ENCODE results near the gene OBSL1. TPM values are rescaled to one million over a fixed set of nuclear protein-coding genes. Genes with fewer than 3 reads are reported as not detected.

Gene OBSL1
- total and polyA plus RNA-seq, 10 of the 15 experiments (the other 5 are each of a cell fraction or from before 2014, with no cell fraction given) = 0.14 to 0.77 TPM; not detected in 8

DNA sequence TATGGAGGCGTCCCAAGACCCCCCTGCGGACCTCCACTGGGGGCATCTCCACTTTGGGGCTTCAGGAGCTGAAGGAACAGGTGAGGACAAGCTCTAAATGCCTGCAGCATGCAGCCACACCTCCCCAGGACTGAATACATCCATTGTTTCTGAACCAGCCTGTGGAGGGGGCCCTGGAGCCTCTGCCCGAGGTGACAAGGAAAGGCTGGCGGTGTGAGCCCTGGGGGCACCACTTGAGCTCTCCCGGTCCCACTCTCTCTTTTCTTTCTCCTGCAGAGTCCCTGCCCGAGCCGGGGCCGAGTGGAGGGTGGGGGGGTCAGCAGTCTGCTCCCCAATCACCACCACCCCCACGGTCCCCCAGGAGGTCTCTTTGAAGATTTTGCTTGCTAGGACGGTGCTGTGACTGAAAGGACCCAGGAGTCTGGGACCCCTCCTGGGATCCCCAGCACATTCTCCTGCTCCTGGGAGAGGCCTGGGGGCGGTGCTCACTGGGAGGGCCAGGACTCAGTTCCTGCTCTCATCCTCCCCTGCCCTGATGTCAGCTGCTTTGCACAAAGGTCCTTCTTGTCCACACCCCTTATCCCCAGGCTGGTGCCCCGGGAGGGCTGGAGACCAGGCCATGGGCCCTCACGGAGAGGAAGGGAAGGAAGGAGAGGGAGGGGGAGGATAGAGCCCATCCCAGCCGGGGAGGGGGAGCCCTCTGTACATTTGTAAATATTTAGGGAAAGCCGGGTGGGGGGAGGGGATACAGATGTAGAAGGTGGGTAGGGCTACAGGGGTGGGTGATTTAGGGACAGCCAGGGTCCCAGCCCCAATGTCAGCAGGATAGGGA, 33.5 kb downstream of the OBSL1 start:
- H4K20me1 ChIP-seq (ENCODE audit: control insufficient read depth, insufficient read depth) = no peaks in the 10 kb centered on the region
- BruUV-seq (replicated peaks) = no TSS peak
- no peak overlapping the region for H3K27ac ChIP-seq (ENCODE audit: control insufficient read depth, insufficient read depth)
- no peaks in the 10 kb centered on the region; a peak in 1 of 4 replicates for H3K36me3 ChIP-seq (ENCODE audit: control insufficient read depth in 2 of 2, insufficient read depth in 2 of 2, low read length in 1 of 2)
- no peak for FAIRE-seq
- H3K9ac ChIP-seq (ENCODE audit: control insufficient read depth, insufficient read depth, low read length) = no peak overlapping the region
- ChIA-PET CTCF (interaction anchor here (0.6 to 4.6 kb wide), 4 partner anchors 8 to 153 kb away, joined by 3 to 63 read pairs (median 4); a partner anchor contains a TSS), SMC1A (ENCODE audit: uncharacterized antibody, unreplicated experiment) (no interaction called here), RAD21 (ENCODE audit: unreplicated experiment) (no interaction called here), POLR2A (interaction anchor here (1.0 kb wide), 1 partner anchor 59 kb away, joined by 3 read pairs; the partner anchor contains the start of gene STK11IP)
- in situ Hi-C loops (cut with MboI) (no loop called here), intact Hi-C loops (cut with micrococcal nuclease; ENCODE audit: unreplicated experiment) (no loop called here)
- no peak overlapping the region for H2AFZ ChIP-seq (ENCODE audit: control insufficient read depth, low read depth, low read length)
- H3K4me2 ChIP-seq (ENCODE audit: control insufficient read depth, insufficient read depth) = no peak overlapping the region
- no peaks in the 10 kb centered on the region for H3K9me3 ChIP-seq (replicated peaks; ENCODE audit: control insufficient read depth, insufficient read depth, low read length)
- no peak for ATAC-seq
- 34% methylated on average over 12 of the region's 15 CpGs for WGBS (ENCODE audit: insufficient coverage, insufficient replicate concordance, low lambda C conversion rate, missing lambda C conversion rate)
- peaks cover 3% of the 10 kb centered on the region; the same call in 1 of the 2 replicates for H3K4me1 ChIP-seq (ENCODE audit: control insufficient read depth, insufficient read depth, low read length)
- DNase-seq (ENCODE audit: low read depth, low spot score) = no peak
- no peak overlapping the region for H3K4me3 ChIP-seq
- H3K79me2 ChIP-seq (ENCODE audit: control insufficient read depth, insufficient read depth, low read length) = no peaks in the 10 kb centered on the region
- H3K27me3 ChIP-seq (replicated peaks in 1 of 2; ENCODE audit: control insufficient read depth in 2 of 2, insufficient read depth in 2 of 2, low read length in 1 of 2) = peaks cover 0 to 3% of the 10 kb centered on the region in 2 experiments; a peak in 2 of 4 replicates
- TF ChIP-seq ZSCAN29 (IDR thresholded peaks at IDR 0.05) (no peak), TAF1 (IDR thresholded peaks at IDR 0.05; ENCODE audit: borderline replicate concordance, low read depth, low read length) (no peak), SRF (IDR thresholded peaks at IDR 0.05; ENCODE audit: low read depth in 2 of 2, low read length in 2 of 2) (no peak), E4F1 (IDR thresholded peaks at IDR 0.05; ENCODE audit: borderline replicate concordance, partially characterized antibody) (no peak), RCOR1 (conservative IDR thresholded peaks at IDR 0.05; ENCODE audit: low read depth, low read length) (no peak), CREB1 (IDR thresholded peaks at IDR 0.05; ENCODE audit: low read depth) (no peak), CEBPB (IDR thresholded peaks at IDR 0.05; ENCODE audit: borderline replicate concordance in 1 of 2, low read depth in 2 of 2, low read length in 2 of 2) (no peak), NFXL1 (IDR thresholded peaks at IDR 0.05; ENCODE audit: borderline replicate concordance) (no peak), IRF4 (IDR thresholded peaks at IDR 0.05; ENCODE audit: low read depth, low read length) (no peak), BRCA1 (IDR thresholded peaks at IDR 0.05; ENCODE audit: low read depth, low read length) (no peak), TCF3 (IDR thresholded peaks at IDR 0.05; ENCODE audit: borderline replicate concordance, insufficient read depth, low read depth, low read length) (no peak)
- TF ChIP-seq, protein P1, sequence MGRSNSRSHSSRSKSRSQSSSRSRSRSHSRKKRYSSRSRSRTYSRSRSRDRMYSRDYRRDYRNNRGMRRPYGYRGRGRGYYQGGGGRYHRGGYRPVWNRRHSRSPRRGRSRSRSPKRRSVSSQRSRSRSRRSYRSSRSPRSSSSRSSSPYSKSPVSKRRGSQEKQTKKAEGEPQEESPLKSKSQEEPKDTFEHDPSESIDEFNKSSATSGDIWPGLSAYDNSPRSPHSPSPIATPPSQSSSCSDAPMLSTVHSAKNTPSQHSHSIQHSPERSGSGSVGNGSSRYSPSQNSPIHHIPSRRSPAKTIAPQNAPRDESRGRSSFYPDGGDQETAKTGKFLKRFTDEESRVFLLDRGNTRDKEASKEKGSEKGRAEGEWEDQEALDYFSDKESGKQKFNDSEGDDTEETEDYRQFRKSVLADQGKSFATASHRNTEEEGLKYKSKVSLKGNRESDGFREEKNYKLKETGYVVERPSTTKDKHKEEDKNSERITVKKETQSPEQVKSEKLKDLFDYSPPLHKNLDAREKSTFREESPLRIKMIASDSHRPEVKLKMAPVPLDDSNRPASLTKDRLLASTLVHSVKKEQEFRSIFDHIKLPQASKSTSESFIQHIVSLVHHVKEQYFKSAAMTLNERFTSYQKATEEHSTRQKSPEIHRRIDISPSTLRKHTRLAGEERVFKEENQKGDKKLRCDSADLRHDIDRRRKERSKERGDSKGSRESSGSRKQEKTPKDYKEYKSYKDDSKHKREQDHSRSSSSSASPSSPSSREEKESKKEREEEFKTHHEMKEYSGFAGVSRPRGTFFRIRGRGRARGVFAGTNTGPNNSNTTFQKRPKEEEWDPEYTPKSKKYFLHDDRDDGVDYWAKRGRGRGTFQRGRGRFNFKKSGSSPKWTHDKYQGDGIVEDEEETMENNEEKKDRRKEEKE (IDR thresholded peaks at IDR 0.05) = no peak
- TF ChIP-seq, protein P2, sequence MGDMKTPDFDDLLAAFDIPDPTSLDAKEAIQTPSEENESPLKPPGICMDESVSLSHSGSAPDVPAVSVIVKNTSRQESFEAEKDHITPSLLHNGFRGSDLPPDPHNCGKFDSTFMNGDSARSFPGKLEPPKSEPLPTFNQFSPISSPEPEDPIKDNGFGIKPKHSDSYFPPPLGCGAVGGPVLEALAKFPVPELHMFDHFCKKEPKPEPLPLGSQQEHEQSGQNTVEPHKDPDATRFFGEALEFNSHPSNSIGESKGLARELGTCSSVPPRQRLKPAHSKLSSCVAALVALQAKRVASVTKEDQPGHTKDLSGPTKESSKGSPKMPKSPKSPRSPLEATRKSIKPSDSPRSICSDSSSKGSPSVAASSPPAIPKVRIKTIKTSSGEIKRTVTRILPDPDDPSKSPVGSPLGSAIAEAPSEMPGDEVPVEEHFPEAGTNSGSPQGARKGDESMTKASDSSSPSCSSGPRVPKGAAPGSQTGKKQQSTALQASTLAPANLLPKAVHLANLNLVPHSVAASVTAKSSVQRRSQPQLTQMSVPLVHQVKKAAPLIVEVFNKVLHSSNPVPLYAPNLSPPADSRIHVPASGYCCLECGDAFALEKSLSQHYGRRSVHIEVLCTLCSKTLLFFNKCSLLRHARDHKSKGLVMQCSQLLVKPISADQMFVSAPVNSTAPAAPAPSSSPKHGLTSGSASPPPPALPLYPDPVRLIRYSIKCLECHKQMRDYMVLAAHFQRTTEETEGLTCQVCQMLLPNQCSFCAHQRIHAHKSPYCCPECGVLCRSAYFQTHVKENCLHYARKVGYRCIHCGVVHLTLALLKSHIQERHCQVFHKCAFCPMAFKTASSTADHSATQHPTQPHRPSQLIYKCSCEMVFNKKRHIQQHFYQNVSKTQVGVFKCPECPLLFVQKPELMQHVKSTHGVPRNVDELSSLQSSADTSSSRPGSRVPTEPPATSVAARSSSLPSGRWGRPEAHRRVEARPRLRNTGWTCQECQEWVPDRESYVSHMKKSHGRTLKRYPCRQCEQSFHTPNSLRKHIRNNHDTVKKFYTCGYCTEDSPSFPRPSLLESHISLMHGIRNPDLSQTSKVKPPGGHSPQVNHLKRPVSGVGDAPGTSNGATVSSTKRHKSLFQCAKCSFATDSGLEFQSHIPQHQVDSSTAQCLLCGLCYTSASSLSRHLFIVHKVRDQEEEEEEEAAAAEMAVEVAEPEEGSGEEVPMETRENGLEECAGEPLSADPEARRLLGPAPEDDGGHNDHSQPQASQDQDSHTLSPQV (IDR thresholded peaks at IDR 0.05) = no peak
